Loucy (cell line): ENCODE measurements around the gene AUP1.

ENCODE experiments used
- CTCF ChIP-seq: fragments of 200-600 bp; sonication (generic); conservative IDR thresholded peaks from 2 replicates; pipeline ENCODE4 v1.5.1; 2014; ENCODE audit warnings: mild to moderate bottlenecking, antibody characterized with exemption, low read length
- EZH2phosphoT487 ChIP-seq: fragments of 200-600 bp; IDR thresholded peaks from 2 replicates; pipeline ENCODE4 v1.6.1; 2018; ENCODE audit warnings: antibody characterized with exemption, mild to moderate bottlenecking, moderate library complexity, borderline replicate concordance

GRCh38 chr2:74514368-74515270 lies 14.9 kb downstream of the AUP1 start, which contains the start of gene TLX2:
- no peak for TF ChIP-seq CTCF
- no peak for TF ChIP-seq EZH2phosphoT487
